HepG2 (cell line): ENCODE data around the gene PIEZO2. TPM values are rescaled to one million over a fixed set of nuclear protein-coding genes. Genes with fewer than 3 reads are reported as not detected.

Source experiments
- AHR ChIP-seq: IDR thresholded peaks from 2 replicates; pipeline ENCODE4 v1.6.1; 2018; ENCODE audit warnings: missing genetic modification reagents, missing compliant biosample characterization
- ARID5B ChIP-seq: IDR thresholded peaks from 2 replicates; pipeline ENCODE4 v1.4.0; 2020; ENCODE audit warnings: mild to moderate bottlenecking, missing genetic modification reagents
- CHD2 ChIP-seq: IDR thresholded peaks from 2 replicates; pipeline ENCODE4 v1.6.1; 2011; ENCODE audit warnings: low read depth, low read length, improper control_type of control experiment
- FOSL2 ChIP-seq: sonication (generic); formaldehyde crosslinking; IDR thresholded peaks from 2 replicates; pipeline ENCODE4 v1.4.0; 2020; ENCODE audit warnings: missing genetic modification reagents
- GZF1 ChIP-seq: sonication (generic); formaldehyde crosslinking; IDR thresholded peaks from 2 replicates; pipeline ENCODE4 v1.5.1; 2020; ENCODE audit warnings: mild to moderate bottlenecking, missing genetic modification reagents
- IRF2 ChIP-seq: IDR thresholded peaks from 2 replicates; pipeline ENCODE4 v1.6.1; 2018; ENCODE audit warnings: missing genetic modification reagents, missing compliant biosample characterization
- KLF6 ChIP-seq: IDR thresholded peaks from 2 replicates; pipeline ENCODE4 v1.8.0; 2016; ENCODE audit warnings: missing biosample characterization, missing genetic modification reagents
- MAFG ChIP-seq: sonication (generic); formaldehyde crosslinking; IDR thresholded peaks from 2 replicates; pipeline ENCODE4 v1.5.1; 2020; ENCODE audit warnings: mild to moderate bottlenecking, missing genetic modification reagents
- NFYB ChIP-seq: sonication (generic); formaldehyde crosslinking; IDR thresholded peaks from 2 replicates; pipeline ENCODE4 v1.4.0; 2020; ENCODE audit warnings: missing genetic modification reagents
- NRL ChIP-seq: sonication (generic); formaldehyde crosslinking; IDR thresholded peaks from 2 replicates; pipeline ENCODE4 v1.5.0; 2020; ENCODE audit warnings: missing genetic modification reagents, mild to moderate bottlenecking, moderate library complexity, borderline replicate concordance
- RCOR2 ChIP-seq: IDR thresholded peaks from 2 replicates; pipeline ENCODE4 v1.6.1; 2016; ENCODE audit warnings: missing biosample characterization, missing genetic modification reagents
- TFAP4 ChIP-seq: sonication (generic); IDR thresholded peaks from 2 replicates; pipeline ENCODE4 v1.6.1; 2016; ENCODE audit warnings: low read depth, borderline replicate concordance
- ZBTB37 ChIP-seq: sonication (generic); formaldehyde crosslinking; IDR thresholded peaks from 2 replicates; pipeline ENCODE4 v1.4.0; 2020; ENCODE audit warnings: mild to moderate bottlenecking, missing genetic modification reagents
- ZBTB38 ChIP-seq: sonication (generic); formaldehyde crosslinking; IDR thresholded peaks from 2 replicates; pipeline ENCODE4 v1.5.1; 2020; ENCODE audit warnings: mild to moderate bottlenecking, missing genetic modification reagents
- ZBTB8A ChIP-seq: sonication (generic); formaldehyde crosslinking; IDR thresholded peaks from 2 replicates; pipeline ENCODE4 v1.4.0; 2020; ENCODE audit warnings: mild to moderate bottlenecking, low read depth, missing genetic modification reagents, borderline replicate concordance
- ZC3H13 ChIP-seq: sonication (generic); formaldehyde crosslinking; IDR thresholded peaks from 2 replicates; pipeline ENCODE4 v1.8.1; 2023; ENCODE audit warnings: mild to moderate bottlenecking, missing genetic modification reagents, moderate library complexity
- ZNF12 ChIP-seq: sonication (generic); formaldehyde crosslinking; IDR thresholded peaks from 2 replicates; pipeline ENCODE4 v1.5.0; 2020; ENCODE audit warnings: missing genetic modification reagents
- ZNF556 ChIP-seq: sonication (generic); formaldehyde crosslinking; IDR thresholded peaks from 2 replicates; pipeline ENCODE4 v1.4.0; 2020; ENCODE audit warnings: mild to moderate bottlenecking, missing genetic modification reagents, borderline replicate concordance
- ZNF747 ChIP-seq: sonication (generic); formaldehyde crosslinking; IDR thresholded peaks from 2 replicates; pipeline ENCODE4 v1.8.1; 2023; ENCODE audit warnings: missing genetic modification reagents, mild to moderate bottlenecking, borderline replicate concordance
- ZNF776 ChIP-seq: sonication (generic); formaldehyde crosslinking; IDR thresholded peaks from 2 replicates; pipeline ENCODE4 v1.4.0; 2020; ENCODE audit warnings: mild to moderate bottlenecking, missing genetic modification reagents
- ZSCAN25 ChIP-seq: sonication (generic); formaldehyde crosslinking; IDR thresholded peaks from 2 replicates; pipeline ENCODE4 v1.8.0; 2022; ENCODE audit warnings: mild to moderate bottlenecking, missing genetic modification reagents
- ZUFSP ChIP-seq: sonication (generic); formaldehyde crosslinking; IDR thresholded peaks from 2 replicates; pipeline ENCODE4 v1.9.0; 2021; ENCODE audit warnings: missing genetic modification reagents, mild to moderate bottlenecking, borderline replicate concordance
- polyA plus RNA-seq, 8 experiments: library from polyadenylated mRNA; depleted of rRNA in 3 of 8; stranded (reverse) in 7 of 8; unstranded in 1 of 8; fragments of >200 nt; fragmentation: Illumina TruSeq in 4 of 8; extraction: Trizol in 4 of 8; gene quantifications; 2 replicates each; pipeline versions ENCODE4 v1.2.1 to v1.2.3, GENCODE V29; 2011 to 2016; ENCODE audit warnings: low read depth in 4 of 8, missing spikeins in 1 of 8, mixed read lengths in 1 of 8; ENCODE audit not compliant: insufficient read depth in 1 of 8
- total RNA-seq, 5 experiments: library from RNA; depleted of rRNA; stranded (reverse); fragments of >200 nt; fragmentation: Illumina TruSeq; extraction: Trizol; gene quantifications; 2 replicates each; pipeline ENCODE4 v1.2.3, GENCODE V29; 2016; ENCODE audit warnings: low read depth in 1 of 5

PIEZO2 gene
- total and polyA plus RNA-seq, 2 of the 13 experiments (the other 11 are each of a cell fraction or from before 2014, with no cell fraction given), result 15.2 to 27.2 TPM

GRCh38 chr18:10908760-10909159 is 240.6 kb downstream of the PIEZO2 start (continued):
- TF ChIP-seq TFAP4 (peak; percentile 93), ZC3H13 (CRISPR knock-in tag) (no peak), ZSCAN25 (CRISPR knock-in tag) (no peak), ZBTB8A (CRISPR knock-in tag) (no peak), NRL (CRISPR knock-in tag) (no peak), MAFG (CRISPR knock-in tag) (no peak), FOSL2 (CRISPR knock-in tag) (no peak), IRF2 (CRISPR knock-in tag) (no peak), ZBTB38 (CRISPR knock-in tag) (0 out of 2 replicates have a peak, but pooled peaks have one; percentile 37), CHD2 (no peak), ZNF556 (CRISPR knock-in tag) (no peak), RCOR2 (CRISPR knock-in tag) (peak; percentile 59; the same call in 1 of the 2 replicates), ARID5B (CRISPR knock-in tag) (peak; percentile 73), ZNF747 (CRISPR knock-in tag) (no peak), ZNF776 (CRISPR knock-in tag) (no peak), KLF6 (no peak), ZBTB37 (peak; percentile 87; the same call in 1 of the 2 replicates), GZF1 (CRISPR knock-in tag) (no peak), NFYB (no peak), ZUFSP (CRISPR knock-in tag) (no peak), AHR (CRISPR knock-in tag) (no peak), ZNF12 (CRISPR knock-in tag) (no peak)
